Measurements from ENCODE around the gene MAMDC4.

The MAMDC4 gene

DNA sequence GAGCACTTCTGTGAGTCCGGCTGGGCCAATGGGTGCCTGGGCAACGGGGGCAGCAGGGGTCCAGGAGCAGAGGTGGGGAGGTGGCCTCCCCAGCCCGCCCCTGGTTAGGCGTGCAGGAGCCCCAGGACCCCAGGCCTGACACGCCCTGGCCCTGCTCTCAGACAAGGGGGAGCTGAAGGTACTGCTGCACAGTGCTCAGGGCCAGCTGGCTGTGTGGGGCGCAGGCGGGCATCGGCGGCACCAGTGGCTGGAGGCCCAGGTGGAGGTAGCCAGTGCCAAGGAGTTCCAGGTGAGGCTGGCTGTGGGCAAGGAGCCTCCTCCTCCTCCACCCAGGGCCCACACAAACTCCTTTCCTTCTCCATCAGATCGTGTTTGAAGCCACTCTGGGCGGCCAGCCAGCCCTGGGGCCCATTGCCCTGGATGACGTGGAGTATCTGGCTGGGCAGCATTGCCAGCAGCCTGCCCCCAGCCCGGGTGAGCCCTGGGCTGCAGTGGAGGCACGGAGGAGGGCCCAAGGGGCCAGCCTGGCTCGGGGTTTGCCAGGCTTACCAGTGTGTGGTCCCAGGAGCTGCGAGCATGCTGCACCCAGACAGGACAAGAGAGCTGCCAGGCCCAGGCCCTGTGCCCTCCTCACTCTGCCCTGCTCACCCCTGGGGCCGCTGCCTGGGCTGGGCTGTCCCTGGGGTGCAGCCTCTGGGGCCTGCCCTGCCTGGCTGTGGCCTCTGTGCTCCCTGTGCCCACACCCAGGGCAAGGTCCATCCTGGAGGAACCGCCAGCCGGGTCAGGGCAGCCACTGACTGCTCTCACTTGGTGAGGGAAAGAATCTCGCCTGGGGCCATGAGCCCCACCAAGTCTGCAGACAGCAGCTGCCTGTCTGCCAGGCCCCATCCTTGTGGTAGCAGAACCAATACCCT, 7.0 kb downstream of the MAMDC4 start:
- DNase-seq (ENCODE audit: low spot score): no peak
- in situ Hi-C loops (cut with MboI; ENCODE audit: low sequenced_read_pairs, unreplicated experiment): no loop called here
- TF ChIP-seq, protein P1, sequence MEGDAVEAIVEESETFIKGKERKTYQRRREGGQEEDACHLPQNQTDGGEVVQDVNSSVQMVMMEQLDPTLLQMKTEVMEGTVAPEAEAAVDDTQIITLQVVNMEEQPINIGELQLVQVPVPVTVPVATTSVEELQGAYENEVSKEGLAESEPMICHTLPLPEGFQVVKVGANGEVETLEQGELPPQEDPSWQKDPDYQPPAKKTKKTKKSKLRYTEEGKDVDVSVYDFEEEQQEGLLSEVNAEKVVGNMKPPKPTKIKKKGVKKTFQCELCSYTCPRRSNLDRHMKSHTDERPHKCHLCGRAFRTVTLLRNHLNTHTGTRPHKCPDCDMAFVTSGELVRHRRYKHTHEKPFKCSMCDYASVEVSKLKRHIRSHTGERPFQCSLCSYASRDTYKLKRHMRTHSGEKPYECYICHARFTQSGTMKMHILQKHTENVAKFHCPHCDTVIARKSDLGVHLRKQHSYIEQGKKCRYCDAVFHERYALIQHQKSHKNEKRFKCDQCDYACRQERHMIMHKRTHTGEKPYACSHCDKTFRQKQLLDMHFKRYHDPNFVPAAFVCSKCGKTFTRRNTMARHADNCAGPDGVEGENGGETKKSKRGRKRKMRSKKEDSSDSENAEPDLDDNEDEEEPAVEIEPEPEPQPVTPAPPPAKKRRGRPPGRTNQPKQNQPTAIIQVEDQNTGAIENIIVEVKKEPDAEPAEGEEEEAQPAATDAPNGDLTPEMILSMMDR (IDR thresholded peaks at IDR 0.05; ENCODE audit: borderline replicate concordance, control extremely low read depth, extremely low read depth, insufficient read depth, missing control alignments): no peak

DNA sequence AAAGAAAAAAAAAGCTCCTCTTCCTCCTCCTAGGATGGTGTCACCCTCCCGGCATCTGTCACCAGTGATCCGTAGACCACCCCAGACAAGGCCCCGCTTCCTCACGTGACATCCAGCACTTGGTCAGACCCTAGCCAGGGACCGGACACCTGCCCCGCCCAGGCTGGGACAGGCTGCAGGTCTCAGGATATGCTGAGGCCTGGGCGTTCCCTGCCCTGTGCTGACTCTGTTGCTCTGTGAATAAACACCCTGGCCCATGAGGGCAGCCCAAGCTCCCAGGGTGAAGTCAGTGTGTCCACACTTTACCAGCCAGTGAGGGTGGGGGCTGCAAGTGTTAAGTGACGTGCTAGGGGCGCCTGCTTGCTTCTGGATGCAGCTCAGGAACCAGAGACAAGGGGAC, 8.4 kb downstream of the MAMDC4 start:
- DNase-seq (ENCODE audit: low spot score): no peak
- in situ Hi-C loops (cut with MboI; ENCODE audit: low sequenced_read_pairs, unreplicated experiment): no loop called here
- TF ChIP-seq, protein P1 (IDR thresholded peaks at IDR 0.05; ENCODE audit: borderline replicate concordance, control extremely low read depth, extremely low read depth, insufficient read depth, missing control alignments): no peak

DNA sequence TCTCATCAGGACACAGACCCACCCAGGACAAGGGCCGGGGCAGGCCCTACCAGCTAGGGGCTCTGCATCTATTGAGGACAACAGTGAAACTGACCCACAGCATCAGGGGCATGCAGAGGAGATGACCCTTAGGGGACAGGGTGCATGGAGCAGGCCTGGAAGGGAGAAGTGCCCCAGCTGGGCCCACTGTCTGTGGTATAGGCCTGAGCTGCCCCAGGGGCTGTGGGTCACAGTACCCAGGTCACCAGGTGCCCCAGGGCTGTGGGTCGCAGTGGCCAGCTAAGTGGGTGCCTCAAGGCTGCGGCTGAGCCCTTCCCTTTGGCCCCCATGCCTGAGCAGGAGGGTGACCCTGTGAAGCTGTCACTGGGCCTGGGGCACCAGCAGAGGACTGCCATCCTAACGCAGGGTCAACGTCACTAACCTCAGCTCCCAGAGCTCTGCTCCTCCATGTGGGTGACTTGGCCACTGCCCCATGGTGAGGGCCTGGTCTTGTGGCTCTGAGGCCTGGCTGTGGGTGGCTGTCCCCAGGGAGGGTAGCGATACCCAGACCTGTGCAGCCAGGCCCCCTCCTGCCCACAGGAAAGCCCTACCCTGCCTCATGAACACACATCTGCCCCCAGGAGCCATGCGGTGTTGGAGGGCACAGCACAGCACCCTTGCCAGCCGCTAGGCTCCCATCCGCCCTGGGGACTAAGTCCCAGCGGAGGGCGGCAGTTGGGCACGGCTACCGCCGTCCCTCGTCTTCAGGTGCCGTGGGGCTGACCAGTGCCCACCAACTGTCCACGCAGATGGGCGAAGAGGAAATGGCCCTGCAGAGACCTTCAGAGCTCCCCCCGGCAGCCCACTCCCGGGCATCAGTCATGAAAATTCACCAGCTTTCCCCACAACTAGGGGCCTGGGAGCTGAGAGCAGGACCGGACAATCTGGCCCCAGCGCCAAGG, 9.1 kb downstream of the MAMDC4 start:
- TF ChIP-seq, protein P1 (IDR thresholded peaks at IDR 0.05; ENCODE audit: borderline replicate concordance, control extremely low read depth, extremely low read depth, insufficient read depth, missing control alignments): no peak
- no peak for DNase-seq (ENCODE audit: low spot score)
- in situ Hi-C loops (cut with MboI; ENCODE audit: low sequenced_read_pairs, unreplicated experiment): no loop called here

DNA sequence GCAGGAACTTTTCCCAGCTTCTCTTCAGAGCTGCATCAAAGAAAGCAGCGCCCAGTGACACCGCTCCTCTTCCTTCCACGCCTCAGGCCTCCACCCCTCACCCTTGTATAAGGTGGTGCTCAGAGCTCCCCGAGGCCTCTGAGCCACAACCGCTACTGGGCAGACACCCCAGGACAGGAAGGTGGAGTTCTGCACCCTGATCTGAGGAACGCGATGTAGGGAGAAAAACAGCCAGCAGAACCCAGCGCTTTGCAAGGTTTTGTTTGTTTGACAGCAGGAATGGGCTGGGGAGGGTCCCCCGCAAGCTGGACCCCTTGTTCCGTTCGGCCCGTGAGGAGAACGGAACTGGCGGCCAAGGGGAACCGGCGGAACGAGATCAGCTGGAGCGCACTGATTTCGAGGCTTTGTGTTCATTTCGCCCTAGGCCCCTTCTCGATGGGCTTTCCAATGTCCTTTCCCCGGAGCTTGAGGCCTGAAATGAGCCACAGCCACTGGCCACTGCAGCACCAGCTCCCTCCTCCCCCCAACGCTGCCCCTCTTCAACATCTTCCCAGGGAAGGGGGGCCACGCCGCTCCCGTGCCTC, 9.8 kb downstream of the MAMDC4 start:
- in situ Hi-C loops (cut with MboI; ENCODE audit: low sequenced_read_pairs, unreplicated experiment): no loop called here
- DNase-seq (ENCODE audit: low spot score): no peak
- TF ChIP-seq, protein P1 (IDR thresholded peaks at IDR 0.05; ENCODE audit: borderline replicate concordance, control extremely low read depth, extremely low read depth, insufficient read depth, missing control alignments): no peak

DNA sequence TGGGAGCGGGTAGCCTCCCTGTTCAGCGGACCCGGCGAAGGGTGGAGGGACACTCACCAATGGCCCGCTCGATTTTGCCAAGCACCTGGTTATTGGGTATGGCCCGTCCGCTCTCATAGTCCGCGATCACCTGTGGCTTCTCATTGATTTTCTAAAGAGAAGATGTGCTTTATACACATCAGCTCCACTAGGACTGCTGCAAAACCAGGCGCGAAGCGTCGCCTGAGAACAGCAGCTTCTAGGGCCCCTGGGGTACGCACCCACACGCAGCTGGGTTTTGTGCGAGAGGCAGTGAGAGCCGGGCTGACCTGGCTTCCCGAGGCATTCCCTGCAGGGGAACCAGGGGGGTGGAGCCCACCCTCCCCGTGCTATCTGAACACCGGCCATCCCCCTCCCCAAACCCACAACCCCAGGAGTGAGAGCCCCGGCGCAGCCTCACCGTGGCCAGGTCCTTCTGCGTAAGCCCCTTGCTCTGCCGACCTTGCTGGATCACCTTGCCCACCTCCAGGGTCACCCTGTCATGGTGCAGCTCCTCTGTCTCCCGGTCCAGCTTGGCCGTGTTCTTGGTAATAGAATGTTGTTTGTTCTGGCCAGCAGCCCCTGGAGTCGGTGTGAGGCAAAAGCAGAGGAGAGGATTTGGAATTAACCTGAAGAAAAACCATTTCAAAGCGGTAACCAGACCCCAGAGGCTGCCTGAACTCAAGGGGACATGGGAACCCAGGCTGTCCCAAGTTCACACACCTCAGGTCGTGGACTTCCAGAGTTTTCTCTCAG, 10.9 kb downstream of the MAMDC4 start:
- TF ChIP-seq, protein P1 (IDR thresholded peaks at IDR 0.05; ENCODE audit: borderline replicate concordance, control extremely low read depth, extremely low read depth, insufficient read depth, missing control alignments): no peak
- in situ Hi-C loops (cut with MboI; ENCODE audit: low sequenced_read_pairs, unreplicated experiment): no loop called here
- DNase-seq (ENCODE audit: low spot score): no peak

All from GM13976 (cell line).